SK-N-DZ (cell line): ENCODE results near the gene TXNDC5.

Experiments
- DNase-seq: peaks from one replicate; pipeline ENCODE4 v3.0.0-alpha.2; 2015; ENCODE audit warnings: low spot score

The TXNDC5 gene

GRCh38 chr6:7868926-7869325, 41.7 kb downstream of the TXNDC5 start:
- DNase-seq: no peak

- no peak for DNase-seq
Measured at GRCh38 chr6:7866526-7866925, 44.1 kb downstream of the TXNDC5 start.

- DNase-seq: no peak
Measured at GRCh38 chr6:7865781-7866180, 44.8 kb downstream of the TXNDC5 start.

- DNase-seq: no peak
Measured at GRCh38 chr6:7859591-7859990, 51.0 kb downstream of the TXNDC5 start.

GRCh38 chr6:7851780-7852179, 58.8 kb downstream of the TXNDC5 start:
- no peak for DNase-seq

- no peak for DNase-seq
Measured at GRCh38 chr6:7848229-7848628, 62.4 kb downstream of the TXNDC5 start.

- no peak for DNase-seq
Measured at GRCh38 chr6:7846966-7847818, 63.4 kb downstream of the TXNDC5 start.

- no peak for DNase-seq
Measured at GRCh38 chr6:7841781-7842468, 68.7 kb downstream of the TXNDC5 start.

GRCh38 chr6:7836371-7837026, 74.1 kb downstream of the TXNDC5 start:
- DNase-seq: no peak

GRCh38 chr6:7833751-7834070, 76.9 kb downstream of the TXNDC5 start:
- DNase-seq: no peak

GRCh38 chr6:7832904-7833750, 77.5 kb downstream of the TXNDC5 start:
- DNase-seq: no peak
